Measurements from ENCODE around the gene SNRPD2.

DNA sequence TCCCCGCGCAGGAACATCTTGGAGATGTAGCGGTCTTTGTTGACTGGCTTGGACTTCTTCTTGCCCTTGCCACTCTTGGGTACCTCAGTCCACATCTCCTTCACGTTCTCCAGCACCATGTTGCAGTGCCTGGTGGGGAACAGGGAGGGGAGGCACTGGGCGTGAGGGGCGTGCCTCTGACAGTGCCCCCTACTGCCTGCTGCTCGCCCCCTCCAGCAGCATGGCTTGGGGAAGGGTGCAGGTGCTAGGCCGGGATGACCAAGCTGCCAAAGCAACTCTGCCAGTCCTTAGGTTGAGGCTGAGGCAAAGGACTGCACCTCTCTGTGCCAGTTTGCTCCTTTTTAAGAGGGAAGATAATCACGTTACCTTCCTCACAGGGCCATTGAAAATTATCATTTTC is 4.2 kb downstream of the SNRPD2 start:
- TF ChIP-seq TAF1 (IDR thresholded peaks at IDR 0.05; ENCODE audit: low read depth, low read length) (no peak), SIN3A (conservative IDR thresholded peaks at IDR 0.05 in 1 of 2, IDR thresholded peaks at IDR 0.05 in 1 of 2; ENCODE audit: low read depth in 1 of 2, low read length in 2 of 2) (no peak), CTCF (IDR thresholded peaks at IDR 0.05; ENCODE audit: control extremely low read depth in 1 of 3, insufficient read depth in 1 of 3, low read depth in 1 of 3, low read length in 3 of 3) (peak in 2 of 3 experiments; percentile 9 to 23; a peak in 2 of 4 replicates), EGR1 (IDR thresholded peaks at IDR 0.05; ENCODE audit: borderline replicate concordance, low read depth, low read length) (no peak)

Measured in H1 (cell line).